Effector CD8-positive, alpha-beta T cell (primary cell): ENCODE measurements around the gene MAP2K7.

Experiments used
- DNase-seq: peaks from one replicate; lab custom pipeline; 2025; lab: John Stamatoyannopoulos, UW

MAP2K7 gene

GRCh38 chr19:7866399-7867091, 37.1 kb upstream of the MAP2K7 start:
- no peak for DNase-seq

- no peak for DNase-seq
Observed at GRCh38 chr19:7867092-7867844, 36.4 kb upstream of the MAP2K7 start.

- DNase-seq: no peak
Observed at GRCh38 chr19:7868326-7868670, 35.4 kb upstream of the MAP2K7 start.

GRCh38 chr19:7868671-7869452, 34.8 kb upstream of the MAP2K7 start:
- DNase-seq: peak; percentile 68

- peak; percentile 74 for DNase-seq
Observed at GRCh38 chr19:7869453-7869909, 34.2 kb upstream of the MAP2K7 start.

- DNase-seq: peak; percentile 61
Observed at GRCh38 chr19:7869910-7870511, 33.7 kb upstream of the MAP2K7 start.

GRCh38 chr19:7870571-7871436, 32.9 kb upstream of the MAP2K7 start:
- peak; percentile 52 for DNase-seq

GRCh38 chr19:7871437-7872305, 32.0 kb upstream of the MAP2K7 start:
- peak; percentile 89 for DNase-seq

GRCh38 chr19:7872306-7873204, 31.1 kb upstream of the MAP2K7 start:
- DNase-seq: no peak

GRCh38 chr19:7873304-7874075, 30.2 kb upstream of the MAP2K7 start:
- no peak for DNase-seq

GRCh38 chr19:7874076-7874896, 29.4 kb upstream of the MAP2K7 start, which contains the start of gene PRR36:
TSS of gene PRR36 (minus strand) at chr19:7874390. CDS start at chr19:7873689, 701 bp downstream.
- no peak for DNase-seq

- no peak for DNase-seq
Observed at GRCh38 chr19:7874897-7875273, 28.8 kb upstream of the MAP2K7 start.

- DNase-seq: no peak
Observed at GRCh38 chr19:7877249-7877836, 26.3 kb upstream of the MAP2K7 start.

- DNase-seq: no peak
Observed at GRCh38 chr19:7879111-7879807, 24.4 kb upstream of the MAP2K7 start.

GRCh38 chr19:7879836-7880235, 23.8 kb upstream of the MAP2K7 start:
- no peak for DNase-seq

GRCh38 chr19:7881910-7882309, 21.8 kb upstream of the MAP2K7 start:
- no peak for DNase-seq
